GM18502 (cell line): ENCODE results near the gene MAP3K8.
"Not testable (repeated sequence)": the region's sequence is repeated elsewhere in the genome, so short reads cannot be mapped to it uniquely, and the experiment has no call there.

Experiments used
- ATAC-seq: cut with Tn5 transposase; IDR thresholded peaks from one replicate; pipeline ENCODE4 v1.9.1; 2021; ENCODE audit warnings: mild to moderate bottlenecking; ENCODE audit not compliant: unreplicated experiment, poor library complexity

Gene MAP3K8

DNA sequence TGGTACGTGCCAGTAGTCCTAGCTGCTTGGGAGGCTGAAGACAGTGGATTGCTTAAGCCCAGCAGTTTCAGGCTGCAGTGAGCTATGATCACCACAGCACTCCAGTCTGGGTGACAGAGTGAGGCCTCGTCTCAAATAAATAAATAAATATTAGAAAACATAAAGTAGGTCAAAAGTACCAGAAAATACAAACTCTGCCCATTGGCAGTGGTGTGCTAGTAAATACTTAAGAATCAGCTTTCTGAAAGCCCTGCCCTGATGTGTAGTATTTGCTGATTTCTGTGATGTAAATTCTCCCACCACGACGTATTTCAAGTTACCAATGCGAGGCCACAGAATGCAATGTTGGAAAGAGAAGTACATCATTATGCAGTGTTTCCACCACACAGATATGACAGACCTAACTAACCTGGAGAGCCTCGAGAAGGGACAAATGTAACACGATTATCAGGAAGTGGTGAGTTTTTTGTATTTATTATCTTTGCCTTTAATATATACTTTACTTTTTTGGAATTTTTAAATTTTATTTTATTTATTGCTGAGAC lies 11.8 kb upstream of the MAP3K8 start:
- ATAC-seq = no peak

DNA sequence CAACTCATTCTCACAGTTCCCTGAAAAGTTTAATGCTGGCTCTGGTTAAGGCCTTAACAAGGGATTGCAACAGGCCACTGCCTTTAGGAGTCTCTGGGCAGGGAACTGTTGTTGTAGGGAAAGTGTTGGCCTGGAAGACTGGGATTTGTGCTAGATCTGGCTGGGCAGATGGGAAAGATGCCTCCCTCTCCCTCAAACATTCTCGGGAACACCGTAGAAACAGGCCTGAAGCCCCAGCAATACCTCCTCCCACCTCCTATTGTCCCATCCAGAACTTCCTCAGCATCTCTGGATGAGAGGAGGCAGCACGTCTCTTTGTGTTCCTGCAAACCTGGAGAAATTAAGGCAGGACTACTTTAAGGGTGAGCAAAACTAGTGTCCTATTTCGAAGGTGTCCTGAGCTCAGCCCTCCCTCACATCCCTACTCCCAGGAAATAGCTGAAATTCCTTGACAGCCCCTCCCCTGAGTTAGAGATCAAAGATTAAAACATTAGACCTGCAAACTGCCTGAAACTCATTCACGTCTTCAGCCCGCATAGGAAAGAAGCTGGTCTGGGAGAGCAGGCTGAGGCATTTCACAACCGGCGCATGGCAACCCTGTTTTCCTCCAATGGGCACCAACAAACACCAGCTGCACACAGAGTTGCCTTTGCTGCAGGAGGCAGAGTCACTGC lies 10.9 kb upstream of the MAP3K8 start:
- ATAC-seq = no peak

GRCh38 chr10:30423655-30424275 lies 10.2 kb upstream of the MAP3K8 start:
- not testable (repeated sequence) for ATAC-seq

- no peak for ATAC-seq
These were observed 8.5 kb upstream of the MAP3K8 start for GRCh38 chr10:30425336-30426075.

- no peak for ATAC-seq
These were observed 3.3 kb upstream of the MAP3K8 start for GRCh38 chr10:30430544-30431298.

DNA sequence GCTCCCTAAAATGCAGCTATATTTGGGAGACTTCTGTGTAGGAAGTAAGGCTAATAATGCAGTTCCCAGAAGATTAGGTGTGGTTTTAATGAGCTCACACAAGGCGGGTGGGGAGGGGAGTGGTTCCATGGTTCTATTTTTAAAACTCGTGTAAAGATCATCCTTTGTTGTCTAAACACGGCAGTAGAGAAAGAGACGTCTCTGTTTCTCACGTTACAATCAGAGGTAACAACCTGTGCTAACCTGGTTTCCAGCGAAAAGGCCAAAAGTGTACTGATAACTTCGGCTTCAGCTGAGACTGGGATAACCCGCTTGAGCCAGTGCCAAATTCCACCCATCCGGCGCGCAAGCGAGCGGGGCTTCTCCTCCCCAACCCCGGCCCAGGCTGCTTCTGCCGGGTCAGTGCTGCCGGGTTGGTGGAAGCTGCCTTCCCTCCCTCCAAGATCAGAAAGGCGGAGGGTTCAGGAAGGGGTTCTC lies 2.5 kb upstream of the MAP3K8 start:
- no peak for ATAC-seq

GRCh38 chr10:30432622-30433305 lies 1.2 kb upstream of the MAP3K8 start:
- ATAC-seq = peak; percentile 10

- peak; percentile 26 for ATAC-seq
These were observed 666 bp upstream of the MAP3K8 start for GRCh38 chr10:30433306-30433729.

DNA sequence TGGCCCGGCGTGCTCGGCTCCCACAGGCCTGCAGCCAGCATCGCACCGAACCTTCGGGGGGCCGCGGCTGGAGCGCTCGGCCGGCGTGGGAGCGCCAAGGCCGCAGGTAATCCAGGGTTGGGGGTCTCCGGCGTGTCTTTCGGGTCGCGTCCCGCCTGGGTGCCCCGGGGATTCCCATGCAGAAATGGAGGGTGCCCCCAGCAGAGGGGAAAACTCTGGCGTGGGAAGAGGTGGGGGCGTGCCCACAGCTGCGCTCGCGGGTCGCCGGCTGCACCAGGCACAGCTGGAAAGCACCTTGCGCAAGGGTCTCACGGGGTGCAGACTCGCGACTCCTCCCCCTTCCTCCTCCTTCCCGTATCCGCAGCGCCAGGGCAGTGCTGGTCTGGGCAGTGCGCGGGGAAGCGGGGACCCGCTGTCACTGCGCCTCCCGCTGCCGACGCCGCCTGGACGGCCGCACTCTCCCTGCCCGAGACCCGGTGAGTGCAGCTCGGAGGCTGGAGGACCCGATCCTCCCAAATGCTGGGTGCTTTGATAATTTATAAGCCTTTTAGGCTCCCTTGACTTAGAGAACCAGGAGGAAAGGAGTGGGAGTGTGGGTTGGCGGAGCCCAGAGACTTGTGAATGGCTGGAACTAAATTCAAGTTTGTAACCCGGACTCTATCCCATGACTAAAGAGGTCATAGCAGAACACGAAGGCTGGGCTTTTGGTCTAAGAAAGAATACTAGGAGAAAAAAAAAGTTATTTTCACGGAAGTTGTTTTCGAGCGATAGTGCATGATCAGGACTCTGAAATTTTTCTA lies 489 bp downstream of the MAP3K8 start:
- peak; percentile 51 for ATAC-seq

- no peak for ATAC-seq
These were observed 1.1 kb downstream of the MAP3K8 start for GRCh38 chr10:30435073-30435422.

GRCh38 chr10:30435499-30436167 lies 1.6 kb downstream of the MAP3K8 start:
- not testable (repeated sequence) for ATAC-seq

GRCh38 chr10:30436191-30436611 lies 2.2 kb downstream of the MAP3K8 start:
- no peak for ATAC-seq

DNA sequence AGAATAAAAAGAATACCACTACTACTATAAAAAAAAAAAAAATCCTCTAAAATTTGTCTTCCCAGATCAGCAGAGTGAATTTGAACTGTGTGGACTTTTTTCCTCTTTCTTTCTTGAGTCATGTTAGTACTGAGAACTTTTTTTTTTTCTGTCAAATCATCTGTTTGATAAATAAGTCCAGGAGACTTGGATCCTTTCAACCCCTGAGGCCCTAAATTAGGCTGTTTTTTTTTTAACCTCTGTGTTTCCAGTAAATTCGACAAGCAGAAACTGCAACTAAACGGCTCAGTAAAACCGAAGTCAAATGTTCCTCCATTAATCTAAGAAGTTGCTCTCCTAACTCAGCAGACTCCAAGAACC lies 2.7 kb downstream of the MAP3K8 start:
- ATAC-seq = no peak

GRCh38 chr10:30437031-30437841 lies 3.3 kb downstream of the MAP3K8 start:
- no peak for ATAC-seq

- ATAC-seq = no peak
These were observed 4.3 kb downstream of the MAP3K8 start for GRCh38 chr10:30438021-30438850.

GRCh38 chr10:30439931-30440330 lies 5.9 kb downstream of the MAP3K8 start:
- ATAC-seq = no peak
